ENCODE data around the gene CDKN2B. TPM values are rescaled to one million over a fixed set of nuclear protein-coding genes. Genes with fewer than 3 reads are reported as not detected.

The CDKN2B gene
- total RNA-seq, 2 donors from 2014 or later = 6.0 to 9.6 TPM

DNA sequence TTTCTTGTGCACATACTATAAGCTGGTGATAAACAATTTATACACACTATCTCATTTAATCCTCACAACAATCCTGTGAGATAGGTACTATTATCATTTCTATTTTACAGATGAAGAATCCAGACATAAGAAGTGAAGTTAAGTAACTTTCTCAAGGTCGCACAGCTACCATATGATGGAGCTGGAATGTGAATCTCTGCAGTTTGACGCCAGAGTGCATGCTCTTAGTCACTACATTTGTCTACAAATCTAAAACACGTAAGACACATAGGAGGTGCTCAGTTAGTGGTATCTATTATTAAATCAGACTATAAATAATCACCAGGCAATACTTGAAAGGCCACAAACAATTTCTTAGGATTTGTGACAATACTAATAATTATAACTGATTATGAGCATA, 45.0 kb upstream of the CDKN2B start:
- no peaks in the 10 kb centered on the region for H3K36me3 ChIP-seq (replicated peaks in 1 of 2; ENCODE audit: insufficient read depth in 1 of 2, low read depth in 2 of 2)
- intact Hi-C loops (cut with DNase I) = no loop called here
- no peaks in the 10 kb centered on the region for H3K9me3 ChIP-seq
- H3K4me1 ChIP-seq = no peaks in the 10 kb centered on the region
- ATAC-seq (no peak), DNase-seq (no peak)
- WGBS, 2 donors = 79 to 84% methylated on average over 3 of the region's 3 CpGs
- no peak overlapping the region for H3K4me3 ChIP-seq
- TF ChIP-seq, protein P1, sequence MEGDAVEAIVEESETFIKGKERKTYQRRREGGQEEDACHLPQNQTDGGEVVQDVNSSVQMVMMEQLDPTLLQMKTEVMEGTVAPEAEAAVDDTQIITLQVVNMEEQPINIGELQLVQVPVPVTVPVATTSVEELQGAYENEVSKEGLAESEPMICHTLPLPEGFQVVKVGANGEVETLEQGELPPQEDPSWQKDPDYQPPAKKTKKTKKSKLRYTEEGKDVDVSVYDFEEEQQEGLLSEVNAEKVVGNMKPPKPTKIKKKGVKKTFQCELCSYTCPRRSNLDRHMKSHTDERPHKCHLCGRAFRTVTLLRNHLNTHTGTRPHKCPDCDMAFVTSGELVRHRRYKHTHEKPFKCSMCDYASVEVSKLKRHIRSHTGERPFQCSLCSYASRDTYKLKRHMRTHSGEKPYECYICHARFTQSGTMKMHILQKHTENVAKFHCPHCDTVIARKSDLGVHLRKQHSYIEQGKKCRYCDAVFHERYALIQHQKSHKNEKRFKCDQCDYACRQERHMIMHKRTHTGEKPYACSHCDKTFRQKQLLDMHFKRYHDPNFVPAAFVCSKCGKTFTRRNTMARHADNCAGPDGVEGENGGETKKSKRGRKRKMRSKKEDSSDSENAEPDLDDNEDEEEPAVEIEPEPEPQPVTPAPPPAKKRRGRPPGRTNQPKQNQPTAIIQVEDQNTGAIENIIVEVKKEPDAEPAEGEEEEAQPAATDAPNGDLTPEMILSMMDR (IDR thresholded peaks at IDR 0.05) = no peak
- TF ChIP-seq POLR2A (IDR thresholded peaks at IDR 0.05) = no peak
- H3K27ac ChIP-seq = no peak overlapping the region
- H3K27me3 ChIP-seq = no peaks in the 10 kb centered on the region

DNA sequence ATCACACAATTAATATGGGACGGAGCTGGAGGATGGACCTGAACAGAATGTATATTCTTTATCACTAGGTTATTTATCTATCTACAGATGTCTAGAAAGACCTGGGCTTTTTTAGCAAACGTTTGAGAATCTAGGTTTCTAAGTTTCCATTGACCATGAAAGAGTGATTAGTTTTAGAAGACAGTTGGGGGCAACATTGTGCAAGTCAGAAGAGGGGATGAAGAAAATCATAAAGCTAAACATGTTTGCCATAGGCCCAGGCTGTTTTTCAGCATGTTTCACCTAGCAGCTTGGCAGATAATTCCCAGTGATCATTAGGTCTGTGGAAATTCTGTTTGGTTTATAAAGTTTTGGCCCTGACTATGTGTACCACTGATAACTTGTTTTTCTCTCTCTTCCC, 44.1 kb upstream of the CDKN2B start:
- WGBS, 2 donors = 50 to 51% methylated on average over 2 of the region's 2 CpGs
- Histone ChIP-seq H3K4me1 (no peaks in the 10 kb centered on the region), H3K36me3 (replicated peaks in 1 of 2; ENCODE audit: insufficient read depth in 1 of 2, low read depth in 2 of 2) (no peaks in the 10 kb centered on the region), H3K9me3 (no peaks in the 10 kb centered on the region), H3K27ac (no peak overlapping the region), H3K27me3 (no peaks in the 10 kb centered on the region), H3K4me3 (no peak overlapping the region)
- ATAC-seq (no peak), DNase-seq (no peak)
- intact Hi-C loops (cut with DNase I) = no loop called here
- no peak for TF ChIP-seq POLR2A (IDR thresholded peaks at IDR 0.05)
- TF ChIP-seq, protein P1 (IDR thresholded peaks at IDR 0.05) = no peak

DNA sequence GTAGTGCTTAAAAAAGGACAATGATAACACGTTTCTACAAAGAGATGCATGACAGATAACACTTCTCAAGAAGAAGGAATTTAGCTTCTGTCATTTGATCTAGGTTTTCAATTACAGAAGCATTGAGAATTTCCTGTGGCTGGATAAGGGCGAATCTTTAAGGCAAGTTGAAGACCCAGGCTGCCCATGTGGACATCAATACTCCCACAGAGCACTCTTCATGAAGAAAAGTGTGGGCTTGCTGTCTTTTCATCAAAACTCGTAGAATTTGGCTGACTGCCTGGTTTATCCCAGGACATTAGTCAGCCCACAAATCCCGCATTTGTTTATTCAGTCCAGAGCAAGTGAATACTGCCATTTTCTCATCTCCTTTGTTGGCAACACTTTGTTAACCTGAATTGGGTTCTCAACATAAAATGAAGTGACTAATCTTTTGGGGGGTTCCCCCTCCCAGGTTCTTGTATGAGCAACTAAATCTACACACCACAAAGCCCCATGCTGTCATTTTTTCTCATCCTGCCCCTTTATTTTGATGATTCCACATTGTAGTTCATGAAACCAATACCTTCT, 43.4 kb upstream of the CDKN2B start:
- Histone ChIP-seq H3K4me3 (no peak overlapping the region), H3K27ac (no peak overlapping the region), H3K4me1 (no peaks in the 10 kb centered on the region), H3K36me3 (replicated peaks in 1 of 2; ENCODE audit: insufficient read depth in 1 of 2, low read depth in 2 of 2) (no peaks in the 10 kb centered on the region), H3K9me3 (no peaks in the 10 kb centered on the region), H3K27me3 (no peaks in the 10 kb centered on the region)
- peak in 1 of 4 donors; percentile 2 for DNase-seq
- WGBS, 2 donors = 39 to 44% methylated on average over 4 of the region's 4 CpGs
- no peak for TF ChIP-seq POLR2A (IDR thresholded peaks at IDR 0.05)
- TF ChIP-seq, protein P1 (IDR thresholded peaks at IDR 0.05) = no peak
- ATAC-seq = no peak
- intact Hi-C loops (cut with DNase I) = no loop called here

DNA sequence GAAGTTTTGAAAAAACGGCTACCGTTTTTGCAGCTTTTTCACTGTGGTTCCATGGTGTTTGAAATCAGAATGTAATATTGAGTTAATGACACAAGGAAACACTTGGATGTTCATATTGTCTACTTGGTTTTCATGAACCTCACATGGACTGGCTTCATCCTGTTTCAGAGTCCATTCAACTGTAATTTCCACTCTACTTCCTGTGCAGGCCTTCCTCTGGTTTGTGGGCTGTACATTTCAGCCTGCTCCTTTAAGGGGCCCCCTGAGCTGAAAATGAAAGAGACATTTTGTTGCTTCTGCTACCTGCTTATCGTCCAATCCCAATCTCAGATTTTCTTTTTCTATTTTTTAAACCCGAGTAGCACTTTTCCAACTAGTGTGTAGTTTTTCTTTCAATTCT, 41.8 kb upstream of the CDKN2B start:
- ATAC-seq (no peak), DNase-seq (no peak)
- H3K27ac ChIP-seq = no peak overlapping the region
- H3K9me3 ChIP-seq = no peaks in the 10 kb centered on the region
- TF ChIP-seq, protein P1 (IDR thresholded peaks at IDR 0.05) = no peak
- TF ChIP-seq POLR2A (IDR thresholded peaks at IDR 0.05) = no peak
- no peaks in the 10 kb centered on the region for H3K36me3 ChIP-seq (replicated peaks in 1 of 2; ENCODE audit: insufficient read depth in 1 of 2, low read depth in 2 of 2)
- intact Hi-C loops (cut with DNase I) = no loop called here
- no peak overlapping the region for H3K4me3 ChIP-seq
- H3K4me1 ChIP-seq = no peaks in the 10 kb centered on the region
- H3K27me3 ChIP-seq = no peaks in the 10 kb centered on the region
- WGBS, 2 donors = 65 to 76% methylated on average over 4 of the region's 4 CpGs

DNA sequence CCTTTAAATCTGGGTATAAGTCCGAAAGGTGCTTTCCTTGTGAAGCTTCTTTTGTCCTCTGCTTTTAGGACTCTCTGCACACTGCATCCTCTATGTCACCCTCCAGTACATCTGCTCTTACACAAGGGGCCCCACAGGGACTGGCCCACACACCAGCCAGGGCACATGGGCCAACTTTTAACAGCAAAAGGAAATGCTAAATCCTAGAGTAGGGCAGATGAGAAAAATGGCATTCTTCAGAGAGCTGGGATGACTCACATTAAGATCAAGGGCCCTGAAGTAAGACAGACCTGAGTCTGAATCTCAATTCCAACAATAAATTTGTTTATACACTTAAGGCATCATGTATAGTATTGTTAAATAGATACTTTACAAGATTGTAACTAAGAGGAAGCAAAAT, 40.3 kb upstream of the CDKN2B start:
- H3K36me3 ChIP-seq (replicated peaks in 1 of 2; ENCODE audit: insufficient read depth in 1 of 2, low read depth in 2 of 2) = no peaks in the 10 kb centered on the region
- intact Hi-C loops (cut with DNase I) = no loop called here
- ATAC-seq (no peak), DNase-seq (no peak)
- H3K27me3 ChIP-seq = no peaks in the 10 kb centered on the region
- no peak overlapping the region for H3K27ac ChIP-seq
- H3K4me3 ChIP-seq = no peak overlapping the region
- TF ChIP-seq POLR2A (IDR thresholded peaks at IDR 0.05) = no peak
- H3K9me3 ChIP-seq = no peaks in the 10 kb centered on the region
- 95 to 100% methylated on average over 1 of the region's 1 CpG for WGBS, 2 donors
- H3K4me1 ChIP-seq = no peaks in the 10 kb centered on the region
